SU-DHL-6 (cell line): ENCODE results near the gene GALNT6.

Experiments
- H2AFZ ChIP-seq: fragments of 200-600 bp; sonication (generic); 2 replicates; pipeline ENCODE4 v1.6.1; 2014; ENCODE audit warnings: low read depth, mild to moderate bottlenecking, moderate library complexity, mixed read lengths, antibody characterized with exemption, low read length; ENCODE audit not compliant: severe bottlenecking
- H3F3A ChIP-seq: fragments of 200-600 bp; shearing (Covaris generic); 2 replicates; pipeline ENCODE4 v1.6.0; 2016; ENCODE audit warnings: antibody characterized with exemption, mild to moderate bottlenecking; ENCODE audit not compliant: insufficient read depth
- H3K27ac ChIP-seq: fragments of 200-600 bp; sonication (generic); 2 replicates; pipeline ENCODE4 v1.5.1; 2016; ENCODE audit warnings: low read depth, mild to moderate bottlenecking, low read length, moderate library complexity, mixed read lengths
- H3K27me3 ChIP-seq: fragments of 200-600 bp; sonication (generic), shearing (Covaris generic); 2 replicates; pipeline ENCODE4 v1.6.0; 2014; ENCODE audit warnings: mild to moderate bottlenecking, low read length
- H3K36me3 ChIP-seq: fragments of 200-600 bp; sonication (generic); 2 replicates; pipeline ENCODE4 v1.6.1; 2014; ENCODE audit warnings: mild to moderate bottlenecking, low read length, mixed read lengths
- H3K4me2 ChIP-seq: fragments of 300-600, 200-600 bp; shearing (Covaris generic), sonication (generic); 2 replicates; pipeline ENCODE4 v1.6.0; 2014; ENCODE audit warnings: low read length, low read depth, mild to moderate bottlenecking; ENCODE audit not compliant: poor library complexity, severe bottlenecking
- H3K4me3 ChIP-seq: fragments of 200-600 bp; sonication (generic); 2 replicates; pipeline ENCODE4 v1.5.1; 2014; ENCODE audit warnings: antibody characterized with exemption, low read length, mild to moderate bottlenecking, mixed read lengths; ENCODE audit not compliant: insufficient read depth, poor library complexity, severe bottlenecking
- H3K79me2 ChIP-seq: fragments of 200-600 bp; sonication (generic); 2 replicates; pipeline ENCODE4 v1.6.1; 2014; ENCODE audit warnings: mild to moderate bottlenecking, low read length, moderate library complexity; ENCODE audit not compliant: insufficient read depth
- H3K9ac ChIP-seq: fragments of 200-600 bp; sonication (generic); 2 replicates; pipeline ENCODE4 v1.7.0; 2014; ENCODE audit warnings: mild to moderate bottlenecking, low read length
- H3K9me2 ChIP-seq: fragments of 200-600 bp; sonication (generic); replicated peaks from 2 replicates; pipeline ENCODE4 v1.6.1; 2014; ENCODE audit warnings: low read length; ENCODE audit not compliant: insufficient read depth
- H3K9me3 ChIP-seq: fragments of 200-600 bp; sonication (generic); 2 replicates; pipeline ENCODE4 v1.6.1; 2014; ENCODE audit warnings: low read length, mixed read lengths; ENCODE audit not compliant: insufficient read depth
- H4K20me1 ChIP-seq: fragments of 200-600 bp; sonication (generic); 2 replicates; pipeline ENCODE4 v1.6.1; 2014; ENCODE audit warnings: low read depth, mild to moderate bottlenecking, antibody characterized with exemption, low read length, moderate library complexity, mixed read lengths
- CTCF ChIP-seq: fragments of 200-600 bp; sonication (generic); IDR thresholded peaks from one replicate; pipeline ENCODE4 v1.5.1; 2017; ENCODE audit warnings: antibody characterized with exemption, mild to moderate bottlenecking, low read length, moderate library complexity; ENCODE audit not compliant: insufficient read depth, poor library complexity, severe bottlenecking
- EZH2phosphoT487 ChIP-seq: fragments of 200-600 bp; sonication (generic), shearing (Covaris generic); conservative IDR thresholded peaks from 2 replicates; pipeline ENCODE4 v1.6.1; 2018; ENCODE audit warnings: mild to moderate bottlenecking, antibody characterized with exemption, low read length, moderate library complexity, mixed read lengths

GALNT6 gene

GRCh38 chr12:51321882-51322281 lies 69.3 kb downstream of the GALNT6 start:
- no peak overlapping the region for H3K4me2 ChIP-seq
- no peaks in the 10 kb centered on the region for H4K20me1 ChIP-seq
- H3K9ac ChIP-seq, result no peak overlapping the region
- H3F3A ChIP-seq, result no peaks in the 10 kb centered on the region
- no peak overlapping the region for H2AFZ ChIP-seq
- H3K9me2 ChIP-seq, result no peaks in the 10 kb centered on the region
- TF ChIP-seq EZH2phosphoT487 (no peak), CTCF (no peak)
- H3K27ac ChIP-seq, result no peak overlapping the region
- no peak overlapping the region for H3K4me3 ChIP-seq
- H3K27me3 ChIP-seq, result no peaks in the 10 kb centered on the region; the same call in 1 of the 2 replicates
- H3K9me3 ChIP-seq, result no peaks in the 10 kb centered on the region
- no peaks in the 10 kb centered on the region for H3K79me2 ChIP-seq
- H3K36me3 ChIP-seq, result no peaks in the 10 kb centered on the region

- Histone ChIP-seq H2AFZ (no peak overlapping the region), H3K9ac (no peak overlapping the region), H3K79me2 (no peaks in the 10 kb centered on the region), H4K20me1 (no peaks in the 10 kb centered on the region), H3K36me3 (no peaks in the 10 kb centered on the region), H3K4me3 (no peak overlapping the region), H3K4me2 (no peak overlapping the region), H3K27ac (no peak overlapping the region), H3F3A (no peaks in the 10 kb centered on the region), H3K9me2 (no peaks in the 10 kb centered on the region), H3K27me3 (no peaks in the 10 kb centered on the region; the same call in 1 of the 2 replicates), H3K9me3 (no peaks in the 10 kb centered on the region)
- TF ChIP-seq CTCF (no peak), EZH2phosphoT487 (no peak)
These were observed 70.4 kb downstream of the GALNT6 start for GRCh38 chr12:51320695-51321320.

DNA sequence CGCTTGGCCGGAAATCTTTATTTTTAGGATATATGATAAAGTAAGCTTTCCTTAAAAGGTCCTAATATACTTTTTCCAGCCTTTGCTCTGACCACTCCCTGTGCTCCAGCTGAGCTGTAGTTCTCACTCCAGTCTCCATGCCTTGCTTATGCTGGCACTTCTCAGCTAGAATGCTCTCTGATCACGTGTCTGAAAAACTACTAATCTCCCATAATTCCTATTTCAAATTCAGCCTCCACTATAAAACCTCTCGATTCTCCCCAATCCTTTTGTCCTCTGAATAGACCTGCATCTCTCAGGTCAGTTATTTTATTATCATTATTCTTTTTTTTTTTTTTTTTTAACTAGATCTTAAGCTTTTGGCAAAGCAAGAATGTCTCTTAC lies 70.9 kb downstream of the GALNT6 start:
- Histone ChIP-seq H2AFZ (no peak overlapping the region), H3K9ac (no peak overlapping the region), H3K9me2 (no peaks in the 10 kb centered on the region), H3K4me2 (no peak overlapping the region), H3K27ac (no peak overlapping the region), H3K27me3 (no peaks in the 10 kb centered on the region; the same call in 1 of the 2 replicates), H4K20me1 (no peaks in the 10 kb centered on the region), H3K36me3 (no peaks in the 10 kb centered on the region), H3K4me3 (no peak overlapping the region), H3K79me2 (no peaks in the 10 kb centered on the region), H3F3A (no peaks in the 10 kb centered on the region), H3K9me3 (no peaks in the 10 kb centered on the region)
- TF ChIP-seq CTCF (no peak), EZH2phosphoT487 (no peak)
